Large intestine (tissue), 3 donors: Measurements from ENCODE around the gene PRDM16. TPM values are rescaled to one million over a fixed set of nuclear protein-coding genes. Genes with fewer than 3 reads are reported as not detected.

Source experiments
- DNase-seq, 2 donors: peaks; one replicate each; pipeline versions ENCODE4 v3.0.0 to v3.0.0-alpha.2; 2013
- H3K27ac ChIP-seq: one replicate; pipeline ENCODE4 v1.5.1; 2013; ENCODE audit warnings: low read length
- H3K27me3 ChIP-seq: 2 replicates; pipeline ENCODE4 v1.6.1; 2013; ENCODE audit warnings: low read length; ENCODE audit not compliant: control insufficient read depth, insufficient read depth
- H3K36me3 ChIP-seq: 2 replicates; pipeline ENCODE4 v1.6.1; 2013; ENCODE audit warnings: low read length; ENCODE audit not compliant: control insufficient read depth, insufficient read depth
- H3K4me1 ChIP-seq: one replicate; pipeline ENCODE4 v1.6.1; 2013; ENCODE audit warnings: low read length; ENCODE audit not compliant: control insufficient read depth, insufficient read depth
- H3K4me3 ChIP-seq: one replicate; pipeline ENCODE4 v1.5.1; 2013; ENCODE audit warnings: low read length
- H3K9me3 ChIP-seq: one replicate; pipeline ENCODE4 v1.6.1; 2013; ENCODE audit warnings: mild to moderate bottlenecking, low read depth, low read length, moderate library complexity; ENCODE audit not compliant: control insufficient read depth
- WGBS: methylation state at CpG from one replicate; pipeline ENCODE4 v1.1.5; 2013; ENCODE audit warnings: low lambda C conversion rate; ENCODE audit not compliant: insufficient coverage; 5-methylcytosine and 5-hydroxymethylcytosine counted together
- polyA plus RNA-seq: library from polyadenylated mRNA; unstranded; fragments of 120-200 nt; gene quantifications from one replicate; pipeline ENCODE4 v1.2.1, GENCODE V29; 2013

The PRDM16 gene
- polyA plus RNA-seq, 1 donor: 20.6 TPM

GRCh38 chr1:3332043-3332442, 263.0 kb downstream of the PRDM16 start:
- H3K4me1 ChIP-seq: peaks cover 37% of the 10 kb centered on the region
- H3K4me3 ChIP-seq: no peak overlapping the region
- no peak for DNase-seq
- H3K9me3 ChIP-seq: no peaks in the 10 kb centered on the region
- H3K27me3 ChIP-seq: no peaks in the 10 kb centered on the region
- WGBS: 98% methylated on average over 6 of the region's 18 CpGs
- H3K36me3 ChIP-seq: no peaks in the 10 kb centered on the region
- H3K27ac ChIP-seq: no peak overlapping the region

- no peaks in the 10 kb centered on the region for H3K27me3 ChIP-seq
- H3K4me1 ChIP-seq: peaks cover 32% of the 10 kb centered on the region
- no CpG with 5 or more reads among the region's 10 CpGs for WGBS
- H3K27ac ChIP-seq: no peak overlapping the region
- H3K4me3 ChIP-seq: no peak overlapping the region
- H3K36me3 ChIP-seq: no peaks in the 10 kb centered on the region
- DNase-seq: no peak
- H3K9me3 ChIP-seq: no peaks in the 10 kb centered on the region
Observed at GRCh38 chr1:3332662-3333061, 263.7 kb downstream of the PRDM16 start.

GRCh38 chr1:3333903-3334302, 264.9 kb downstream of the PRDM16 start:
- Histone ChIP-seq H3K27ac (no peak overlapping the region), H3K4me3 (no peak overlapping the region), H3K27me3 (no peaks in the 10 kb centered on the region), H3K36me3 (no peaks in the 10 kb centered on the region), H3K4me1 (peaks cover 29% of the 10 kb centered on the region), H3K9me3 (no peaks in the 10 kb centered on the region)
- no peak for DNase-seq
- no CpG with 5 or more reads among the region's 9 CpGs for WGBS

GRCh38 chr1:3334366-3334765, 265.4 kb downstream of the PRDM16 start:
- no peaks in the 10 kb centered on the region for H3K36me3 ChIP-seq
- no peaks in the 10 kb centered on the region for H3K27me3 ChIP-seq
- no peak overlapping the region for H3K4me3 ChIP-seq
- 100% methylated on average over 1 of the region's 7 CpGs for WGBS
- H3K27ac ChIP-seq: no peak overlapping the region
- no peak for DNase-seq
- H3K4me1 ChIP-seq: peaks cover 32% of the 10 kb centered on the region
- H3K9me3 ChIP-seq: no peaks in the 10 kb centered on the region

- Histone ChIP-seq H3K4me1 (peaks cover 18% of the 10 kb centered on the region), H3K9me3 (no peaks in the 10 kb centered on the region), H3K27me3 (no peaks in the 10 kb centered on the region), H3K4me3 (no peak overlapping the region), H3K36me3 (no peaks in the 10 kb centered on the region), H3K27ac (no peak overlapping the region)
- DNase-seq: no peak
- no CpG with 5 or more reads among the region's 15 CpGs for WGBS
Observed at GRCh38 chr1:3335754-3336640, 267.0 kb downstream of the PRDM16 start.

GRCh38 chr1:3336641-3337630, 267.9 kb downstream of the PRDM16 start:
- H3K4me1 ChIP-seq: peaks cover 15% of the 10 kb centered on the region
- H3K27ac ChIP-seq: no peak overlapping the region
- no peak overlapping the region for H3K4me3 ChIP-seq
- H3K36me3 ChIP-seq: no peaks in the 10 kb centered on the region
- H3K27me3 ChIP-seq: no peaks in the 10 kb centered on the region
- DNase-seq: no peak
- H3K9me3 ChIP-seq: no peaks in the 10 kb centered on the region
- no CpG with 5 or more reads among the region's 6 CpGs for WGBS

GRCh38 chr1:3337798-3338724, 269.1 kb downstream of the PRDM16 start:
- no CpG with 5 or more reads among the region's 18 CpGs for WGBS
- Histone ChIP-seq H3K4me1 (peaks cover 15% of the 10 kb centered on the region), H3K36me3 (no peaks in the 10 kb centered on the region), H3K27me3 (no peaks in the 10 kb centered on the region), H3K4me3 (no peak overlapping the region), H3K27ac (no peak overlapping the region), H3K9me3 (no peaks in the 10 kb centered on the region)
- DNase-seq: peak in 1 of 2 donors; percentile 45

- H3K4me3 ChIP-seq: no peak overlapping the region
- DNase-seq: no peak
- no peaks in the 10 kb centered on the region for H3K27me3 ChIP-seq
- H3K27ac ChIP-seq: no peak overlapping the region
- peaks cover 15% of the 10 kb centered on the region for H3K4me1 ChIP-seq
- no peaks in the 10 kb centered on the region for H3K36me3 ChIP-seq
- no peaks in the 10 kb centered on the region for H3K9me3 ChIP-seq
- no CpG with 5 or more reads among the region's 4 CpGs for WGBS
Observed at GRCh38 chr1:3338725-3339070, 269.7 kb downstream of the PRDM16 start.

GRCh38 chr1:3339856-3340255, 270.9 kb downstream of the PRDM16 start:
- Histone ChIP-seq H3K27ac (no peak overlapping the region), H3K36me3 (no peaks in the 10 kb centered on the region), H3K4me1 (peaks cover 15% of the 10 kb centered on the region), H3K27me3 (no peaks in the 10 kb centered on the region), H3K4me3 (no peak overlapping the region), H3K9me3 (peaks cover 7% of the 10 kb centered on the region)
- whole genome bisulfite sequencing: no CpG with 5 or more reads among the region's 12 CpGs
- DNase-seq: no peak
